GM19455 (cell line): ENCODE results near the gene KLHL12.

ENCODE experiments used
- ATAC-seq: cut with Tn5 transposase; IDR thresholded peaks from one replicate; pipeline ENCODE4 v1.9.1; 2021; ENCODE audit not compliant: unreplicated experiment

Gene KLHL12

GRCh38 chr1:202888531-202889360, 38.3 kb downstream of the KLHL12 start, which contains the start of gene RABIF:
RABIF (minus strand) TSS chr1:202889149; CDS start chr1:202889098, 51 bp downstream.
- peak; percentile 90 for ATAC-seq

- ATAC-seq: no peak
Observed at GRCh38 chr1:202888221-202888530, 38.9 kb downstream of the KLHL12 start.

GRCh38 chr1:202880961-202881460, 46.0 kb downstream of the KLHL12 start:
- no peak for ATAC-seq

GRCh38 chr1:202880062-202880461, 47.0 kb downstream of the KLHL12 start:
- no peak for ATAC-seq

GRCh38 chr1:202879128-202879527, 47.9 kb downstream of the KLHL12 start:
- no peak for ATAC-seq

GRCh38 chr1:202873026-202873425, 54.0 kb downstream of the KLHL12 start:
- no peak for ATAC-seq

- ATAC-seq: no peak
Observed at GRCh38 chr1:202871367-202871766, 55.7 kb downstream of the KLHL12 start.

- no peak for ATAC-seq
Observed at GRCh38 chr1:202862679-202863560, 64.1 kb downstream of the KLHL12 start.

- peak; percentile 87 for ATAC-seq
Observed at GRCh38 chr1:202861420-202862132, 65.5 kb downstream of the KLHL12 start.

- ATAC-seq: peak; percentile 31
Observed at GRCh38 chr1:202860744-202861419, 66.2 kb downstream of the KLHL12 start.

- no peak for ATAC-seq
Observed at GRCh38 chr1:202858789-202859414, 68.1 kb downstream of the KLHL12 start.

GRCh38 chr1:202858331-202858730, 68.7 kb downstream of the KLHL12 start:
- no peak for ATAC-seq

- no peak for ATAC-seq
Observed at GRCh38 chr1:202857136-202857610, 69.9 kb downstream of the KLHL12 start.

- ATAC-seq: no peak
Observed at GRCh38 chr1:202856014-202856413, 71.0 kb downstream of the KLHL12 start.

GRCh38 chr1:202854787-202855186, 72.2 kb downstream of the KLHL12 start:
- ATAC-seq: no peak

GRCh38 chr1:202852163-202852904, 74.7 kb downstream of the KLHL12 start:
- ATAC-seq: no peak

GRCh38 chr1:202850593-202851362, 76.3 kb downstream of the KLHL12 start:
- no peak for ATAC-seq

GRCh38 chr1:202848191-202848542, 78.9 kb downstream of the KLHL12 start:
- peak; percentile 81 for ATAC-seq

GRCh38 chr1:202844935-202845334, 82.1 kb downstream of the KLHL12 start:
- ATAC-seq: no peak
